C4-2B (cell line): ENCODE measurements around the gene KATNIP.

Experiments used
- ZFX ChIP-seq: fragments of 450-650 bp; IDR thresholded peaks from 2 replicates; pipeline ENCODE4 v1.6.1; 2017
- TF ChIP-seq, protein P1 (sequence below): fragments of 450-650 bp; conservative IDR thresholded peaks from 2 replicates; pipeline ENCODE4 v1.5.1; 2017; ENCODE audit warnings: mild to moderate bottlenecking

DNA sequence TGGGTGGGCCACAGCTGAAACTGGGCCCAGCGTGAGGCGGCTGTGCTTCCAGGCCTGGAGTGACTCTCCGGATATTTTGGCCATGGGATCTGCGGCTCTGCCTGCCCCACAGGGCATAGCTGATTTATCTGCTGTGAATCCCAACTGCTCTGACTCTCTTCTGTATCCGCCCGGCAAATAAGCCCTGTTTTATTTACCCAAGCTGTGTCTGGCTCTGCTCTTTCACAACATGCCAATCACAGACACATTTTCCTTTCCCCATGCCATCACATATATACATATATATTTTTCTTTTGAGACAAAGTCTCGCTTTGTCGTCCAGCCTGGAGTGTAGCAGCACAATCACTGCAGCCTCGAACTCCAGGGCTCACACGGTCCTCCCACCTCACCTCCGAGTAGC is 33.6 kb upstream of the KATNIP start:
- TF ChIP-seq, protein P1, sequence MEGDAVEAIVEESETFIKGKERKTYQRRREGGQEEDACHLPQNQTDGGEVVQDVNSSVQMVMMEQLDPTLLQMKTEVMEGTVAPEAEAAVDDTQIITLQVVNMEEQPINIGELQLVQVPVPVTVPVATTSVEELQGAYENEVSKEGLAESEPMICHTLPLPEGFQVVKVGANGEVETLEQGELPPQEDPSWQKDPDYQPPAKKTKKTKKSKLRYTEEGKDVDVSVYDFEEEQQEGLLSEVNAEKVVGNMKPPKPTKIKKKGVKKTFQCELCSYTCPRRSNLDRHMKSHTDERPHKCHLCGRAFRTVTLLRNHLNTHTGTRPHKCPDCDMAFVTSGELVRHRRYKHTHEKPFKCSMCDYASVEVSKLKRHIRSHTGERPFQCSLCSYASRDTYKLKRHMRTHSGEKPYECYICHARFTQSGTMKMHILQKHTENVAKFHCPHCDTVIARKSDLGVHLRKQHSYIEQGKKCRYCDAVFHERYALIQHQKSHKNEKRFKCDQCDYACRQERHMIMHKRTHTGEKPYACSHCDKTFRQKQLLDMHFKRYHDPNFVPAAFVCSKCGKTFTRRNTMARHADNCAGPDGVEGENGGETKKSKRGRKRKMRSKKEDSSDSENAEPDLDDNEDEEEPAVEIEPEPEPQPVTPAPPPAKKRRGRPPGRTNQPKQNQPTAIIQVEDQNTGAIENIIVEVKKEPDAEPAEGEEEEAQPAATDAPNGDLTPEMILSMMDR, result no peak; the same call in 1 of the 2 replicates
- no peak for TF ChIP-seq ZFX
